SH-SY5Y (cell line): Measurements from ENCODE around the gene RPS6KL1.

Experiments
- GATA2 ChIP-seq: IDR thresholded peaks from 2 replicates; pipeline ENCODE4 v1.6.1; 2011; ENCODE audit warnings: mild to moderate bottlenecking, low read depth, low read length
- GATA3 ChIP-seq: IDR thresholded peaks from 2 replicates; pipeline ENCODE4 v1.6.1; 2011; ENCODE audit warnings: low read depth, mild to moderate bottlenecking, low read length, moderate library complexity

DNA sequence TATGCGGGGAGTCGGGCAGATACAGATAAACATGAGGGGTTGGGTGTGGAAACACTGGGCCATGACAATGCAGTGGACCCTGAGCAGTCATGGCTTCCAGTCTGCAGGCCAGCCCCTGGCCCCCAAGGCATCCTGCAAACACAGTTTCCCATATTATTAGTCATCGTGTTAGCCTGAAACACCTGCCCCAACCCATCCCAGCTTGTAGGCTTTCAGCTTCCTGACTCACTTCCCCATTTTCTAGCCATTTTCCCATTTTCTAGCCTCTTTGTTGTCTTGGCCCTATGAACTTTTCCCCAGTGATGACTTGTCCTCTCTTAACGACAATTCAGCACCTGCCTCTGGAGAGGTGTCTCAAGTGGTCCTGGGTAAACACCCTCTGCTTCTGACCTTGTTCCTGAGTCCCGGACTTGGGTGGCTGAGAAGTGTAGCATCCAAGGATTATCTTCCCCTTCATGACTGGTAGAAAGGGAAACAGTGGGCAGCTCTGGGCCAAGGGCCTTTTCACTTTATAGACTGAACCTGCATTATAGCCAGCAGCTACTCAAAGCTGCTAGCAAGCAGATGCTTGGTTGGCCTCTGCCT is 36.6 kb upstream of the RPS6KL1 start:
- TF ChIP-seq GATA2 (no peak), GATA3 (no peak)
